Activated T-helper 1 cell treated with Interleukin-2 at 50 U/mL for 16 hours (primary cell): ENCODE data around the gene VARS2.
"Not testable (repeated sequence)": the region's sequence is repeated elsewhere in the genome, so short reads cannot be mapped to it uniquely, and the experiment has no call there.

Source experiments
- DNase-seq: peaks from one replicate; pipeline ENCODE4 v3.0.0-alpha.2; 2020; ENCODE audit warnings: low read depth

VARS2 gene

GRCh38 chr6:30914076-30914853 is at the start of gene VARS2:
TSS of gene VARS2 (plus strand) at chr6:30914238. CDS start at chr6:30914837, 599 bp downstream.
- peak; percentile 83 for DNase-seq

- no peak for DNase-seq
Observed at GRCh38 chr6:30864325-30864724, 49.7 kb upstream of the VARS2 start.

- not testable (repeated sequence) for DNase-seq
Observed at GRCh38 chr6:30869241-30869749, 44.7 kb upstream of the VARS2 start.

GRCh38 chr6:30870546-30870945 is 43.5 kb upstream of the VARS2 start:
- no peak for DNase-seq

GRCh38 chr6:30871592-30872183 is 42.4 kb upstream of the VARS2 start:
- DNase-seq = no peak

- no peak for DNase-seq
Observed at GRCh38 chr6:30873137-30873640, 40.8 kb upstream of the VARS2 start.

- DNase-seq = not testable (repeated sequence)
Observed at GRCh38 chr6:30873795-30874194, 40.2 kb upstream of the VARS2 start.

GRCh38 chr6:30875244-30876038 is 38.6 kb upstream of the VARS2 start:
- DNase-seq = no peak

- DNase-seq = no peak
Observed at GRCh38 chr6:30876039-30876730, 37.9 kb upstream of the VARS2 start.

GRCh38 chr6:30877419-30878262 is 36.4 kb upstream of the VARS2 start:
- DNase-seq = peak; percentile 53

- no peak for DNase-seq
Observed at GRCh38 chr6:30879684-30880427, 34.2 kb upstream of the VARS2 start.

GRCh38 chr6:30880698-30881252 is 33.3 kb upstream of the VARS2 start:
- DNase-seq = no peak

- DNase-seq = no peak
Observed at GRCh38 chr6:30881392-30882203, 32.4 kb upstream of the VARS2 start.

- no peak for DNase-seq
Observed at GRCh38 chr6:30882204-30882758, 31.8 kb upstream of the VARS2 start.

- no peak for DNase-seq
Observed at GRCh38 chr6:30882759-30883684, 31.0 kb upstream of the VARS2 start.

- peak; percentile 38 for DNase-seq
Observed at GRCh38 chr6:30883685-30884520, 30.1 kb upstream of the VARS2 start, which contains the start of gene DDR1. TSS of gene DDR1 (plus strand) at chr6:30884519. CDS start at chr6:30888730, 4,211 bp downstream.
